ENCODE measurements around the gene SNX17.

SNX17 gene

GRCh38 chr2:27356056-27356381, 14.4 kb upstream of the SNX17 start:
- DNase-seq (ENCODE audit: low spot score) (no peak), ATAC-seq (ENCODE audit: low read depth) (peak; percentile 18)
- Histone ChIP-seq H3K27ac (ENCODE audit: poor library complexity, severe bottlenecking) (peak overlapping the region; percentile 79), H3K9me3 (ENCODE audit: severe bottlenecking) (no peaks in the 10 kb centered on the region), H3K27me3 (ENCODE audit: insufficient read depth, poor library complexity, severe bottlenecking) (no peaks in the 10 kb centered on the region), H3K4me1 (ENCODE audit: insufficient read depth, poor library complexity, severe bottlenecking) (peaks cover 12% of the 10 kb centered on the region), H3K4me3 (ENCODE audit: severe bottlenecking) (peak overlapping the region; percentile 79), H3K36me3 (ENCODE audit: low read depth) (peaks cover 21% of the 10 kb centered on the region; the same call in 1 of the 2 replicates)
- TF ChIP-seq CTCF (IDR thresholded peaks at IDR 0.05; ENCODE audit: poor library complexity, severe bottlenecking) = no peak

DNA sequence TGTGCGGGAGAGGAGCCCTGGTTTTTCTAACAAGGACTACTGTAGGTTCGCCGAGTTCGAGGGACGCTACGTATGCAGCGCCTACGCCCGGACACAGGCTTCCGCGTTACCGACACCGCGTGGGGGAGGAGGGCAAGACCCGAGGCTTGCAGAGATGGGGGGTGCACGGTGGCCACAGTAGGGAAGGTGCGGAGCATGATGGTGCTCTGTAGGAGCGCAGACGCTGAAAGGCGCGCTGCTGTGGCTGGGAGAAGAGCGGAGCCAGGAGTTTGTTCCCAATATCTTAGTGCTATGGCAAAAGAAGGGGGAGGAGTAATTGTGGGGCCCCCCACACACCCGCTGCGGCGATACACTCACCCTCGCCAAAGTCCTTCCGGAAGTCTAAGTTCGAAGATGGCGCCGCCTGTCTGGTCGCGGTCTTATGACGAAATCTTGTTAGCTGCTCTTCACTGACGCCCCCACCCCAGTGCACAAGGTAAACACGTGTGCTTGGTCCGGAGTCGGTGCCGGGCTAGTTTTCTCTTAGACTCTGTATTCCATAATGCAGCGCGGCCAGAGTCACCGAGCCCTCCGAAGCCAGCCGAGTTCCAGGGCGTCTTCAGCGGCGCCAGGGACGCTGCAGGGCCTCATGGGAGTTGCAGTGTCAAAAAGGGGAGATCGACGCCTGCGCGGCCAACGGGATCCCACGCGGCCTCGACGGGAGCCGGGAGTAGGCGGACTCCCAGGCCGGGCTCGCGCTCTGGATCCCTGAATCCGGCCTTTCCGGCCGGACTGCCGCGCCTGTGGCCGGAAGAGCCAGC, 13.8 kb upstream of the SNX17 start, which contains the start of gene GTF3C2:
Gene GTF3C2, minus strand, starts transcription at position 383 of the 800 bp plus-strand sequence. CDS start 13,210 bp downstream, outside the sequence.
- Histone ChIP-seq H3K4me3 (ENCODE audit: severe bottlenecking) (peak within 1 kb of the TSS; percentile 79), H3K27ac (ENCODE audit: poor library complexity, severe bottlenecking) (peak within 1 kb of the TSS; percentile 79), H3K4me1 (ENCODE audit: insufficient read depth, poor library complexity, severe bottlenecking) (peaks cover 12% of the 10 kb centered on the region), H3K9me3 (ENCODE audit: severe bottlenecking) (no peaks in the 10 kb centered on the region), H3K36me3 (ENCODE audit: low read depth) (peaks cover 21% of the 10 kb centered on the region; the same call in 1 of the 2 replicates), H3K27me3 (ENCODE audit: insufficient read depth, poor library complexity, severe bottlenecking) (no peaks in the 10 kb centered on the region)
- peak; percentile 96 for DNase-seq (ENCODE audit: low spot score)
- peak; percentile 93 for ATAC-seq (ENCODE audit: low read depth)
- no peak for TF ChIP-seq CTCF (IDR thresholded peaks at IDR 0.05; ENCODE audit: poor library complexity, severe bottlenecking)

- H3K36me3 ChIP-seq (ENCODE audit: low read depth) = peaks cover 47% of the 10 kb centered on the region
- ATAC-seq (ENCODE audit: low read depth) (no peak), DNase-seq (ENCODE audit: low spot score) (no peak)
- no peak overlapping the region for H3K27ac ChIP-seq (ENCODE audit: poor library complexity, severe bottlenecking)
- no peak for TF ChIP-seq CTCF (IDR thresholded peaks at IDR 0.05; ENCODE audit: poor library complexity, severe bottlenecking)
- H3K4me1 ChIP-seq (ENCODE audit: insufficient read depth, poor library complexity, severe bottlenecking) = no peaks in the 10 kb centered on the region
- no peaks in the 10 kb centered on the region for H3K9me3 ChIP-seq (ENCODE audit: severe bottlenecking)
- H3K27me3 ChIP-seq (ENCODE audit: insufficient read depth, poor library complexity, severe bottlenecking) = no peaks in the 10 kb centered on the region
- H3K4me3 ChIP-seq (ENCODE audit: severe bottlenecking) = no peak overlapping the region
Observed at GRCh38 chr2:27362678-27363420, 7.6 kb upstream of the SNX17 start.

GRCh38 chr2:27363933-27364332, 6.5 kb upstream of the SNX17 start:
- H3K4me1 ChIP-seq (ENCODE audit: insufficient read depth, poor library complexity, severe bottlenecking) = no peaks in the 10 kb centered on the region
- ATAC-seq (ENCODE audit: low read depth) (no peak), DNase-seq (ENCODE audit: low spot score) (no peak)
- H3K27ac ChIP-seq (ENCODE audit: poor library complexity, severe bottlenecking) = no peak overlapping the region
- H3K27me3 ChIP-seq (ENCODE audit: insufficient read depth, poor library complexity, severe bottlenecking) = no peaks in the 10 kb centered on the region
- peaks cover 51% of the 10 kb centered on the region for H3K36me3 ChIP-seq (ENCODE audit: low read depth)
- H3K9me3 ChIP-seq (ENCODE audit: severe bottlenecking) = no peaks in the 10 kb centered on the region
- no peak overlapping the region for H3K4me3 ChIP-seq (ENCODE audit: severe bottlenecking)
- no peak for TF ChIP-seq CTCF (IDR thresholded peaks at IDR 0.05; ENCODE audit: poor library complexity, severe bottlenecking)
